GM20000 (cell line): Measurements from ENCODE around the gene NPAS2.

Experiments used
- DNase-seq: peaks from one replicate; pipeline ENCODE4 v3.0.0; 2012; ENCODE audit warnings: low spot score
- CTCF ChIP-seq: IDR thresholded peaks from 2 replicates; pipeline ENCODE4 v1.5.1; 2012; ENCODE audit warnings: mild to moderate bottlenecking, control low read depth; ENCODE audit errors: extremely low read depth, missing control alignments

The NPAS2 gene

GRCh38 chr2:100936070-100936741 lies 116.3 kb downstream of the NPAS2 start:
- no peak for TF ChIP-seq CTCF
- DNase-seq: no peak

GRCh38 chr2:100936972-100937542 lies 117.1 kb downstream of the NPAS2 start:
- TF ChIP-seq CTCF: no peak
- DNase-seq: no peak

GRCh38 chr2:100938031-100939026 lies 118.4 kb downstream of the NPAS2 start:
- no peak for TF ChIP-seq CTCF

GRCh38 chr2:100939445-100939844 lies 119.5 kb downstream of the NPAS2 start:
- no peak for TF ChIP-seq CTCF

More at GRCh38 chr2:100938031-100939026, 118.4 kb downstream of the NPAS2 start:
- DNase-seq: no peak

GRCh38 chr2:100940240-100940639 lies 120.3 kb downstream of the NPAS2 start:
- no peak for TF ChIP-seq CTCF
- DNase-seq: no peak

More at GRCh38 chr2:100939445-100939844, 119.5 kb downstream of the NPAS2 start:
- no peak for DNase-seq

GRCh38 chr2:100940766-100941645 lies 121.1 kb downstream of the NPAS2 start:
- TF ChIP-seq CTCF: no peak
- no peak for DNase-seq
